Measurements from ENCODE around the gene UTP18. TPM values are rescaled to one million over a fixed set of nuclear protein-coding genes. Genes with fewer than 3 reads are reported as not detected.

Gene UTP18
- total and polyA plus RNA-seq, 2 of the 13 experiments (the other 11 are each of a cell fraction or from before 2014, with no cell fraction given): 35.2 to 104 TPM

GRCh38 chr17:51260237-51261023 lies at the start of gene UTP18 (continued):
- TF ChIP-seq FOXM1 (CRISPR knock-in tag; IDR thresholded peaks at IDR 0.05): peak; percentile 80; the same call in 1 of the 2 replicates
- no peak for TF ChIP-seq BCLAF1 (IDR thresholded peaks at IDR 0.05)
- peak; percentile 86 for TF ChIP-seq CREB1 (IDR thresholded peaks at IDR 0.05)
- TF ChIP-seq CREB1 (CRISPR knock-in tag; IDR thresholded peaks at IDR 0.05): peak; percentile 95
- peak; percentile 73; the same call in 1 of the 2 replicates for TF ChIP-seq GATAD1 (CRISPR knock-in tag; IDR thresholded peaks at IDR 0.05)
- TF ChIP-seq ARID4A (CRISPR knock-in tag; IDR thresholded peaks at IDR 0.05; ENCODE audit: borderline replicate concordance): peak; percentile 90
- peak; percentile 34 for TF ChIP-seq JARID2 (CRISPR knock-in tag; IDR thresholded peaks at IDR 0.05; ENCODE audit: insufficient replicate concordance)
- TF ChIP-seq SALL2 (CRISPR knock-in tag; IDR thresholded peaks at IDR 0.05): peak; percentile 87
- TF ChIP-seq IRX3 (CRISPR knock-in tag; IDR thresholded peaks at IDR 0.05; ENCODE audit: borderline replicate concordance, low read depth): peak; percentile 95
- peak; percentile 94 for TF ChIP-seq ZNF781 (CRISPR knock-in tag; IDR thresholded peaks at IDR 0.05; ENCODE audit: borderline replicate concordance, not compliant biosample characterization)
- TF ChIP-seq NRL (CRISPR knock-in tag; IDR thresholded peaks at IDR 0.05; ENCODE audit: borderline replicate concordance): peak; percentile 90
- peak; percentile 76 for TF ChIP-seq AHDC1 (CRISPR knock-in tag; IDR thresholded peaks at IDR 0.05; ENCODE audit: borderline replicate concordance)
- TF ChIP-seq ZNF710 (CRISPR knock-in tag; IDR thresholded peaks at IDR 0.05; ENCODE audit: borderline replicate concordance): peak; percentile 84

Measured in HepG2 (cell line).